HL-60/S4 treated with phorbol 12-myristate 13-acetate at 8.2 ng/mL for 4 days and 3 days (cell line): Measurements from ENCODE around the gene DFFA.
"Not testable (repeated sequence)": the region's sequence is repeated elsewhere in the genome, so short reads cannot be mapped to it uniquely, and the experiment has no call there.

Source experiments
- in situ Hi-C: fragments of 300-500 bp; cut with MboI; formaldehyde crosslinking; loops from 2 replicates; pipeline ENCODE4 v1.15.0; 2022; ENCODE audit warnings: low sequenced_read_pairs

Gene DFFA

GRCh38 chr1:10506677-10507047, 34.3 kb upstream of the DFFA start:
- in situ Hi-C loops, result loop anchor here (10.0 to 25.0 kb wide), 2 partner anchors 356 to 438 kb away; no protein-coding TSS in a partner anchor

DNA sequence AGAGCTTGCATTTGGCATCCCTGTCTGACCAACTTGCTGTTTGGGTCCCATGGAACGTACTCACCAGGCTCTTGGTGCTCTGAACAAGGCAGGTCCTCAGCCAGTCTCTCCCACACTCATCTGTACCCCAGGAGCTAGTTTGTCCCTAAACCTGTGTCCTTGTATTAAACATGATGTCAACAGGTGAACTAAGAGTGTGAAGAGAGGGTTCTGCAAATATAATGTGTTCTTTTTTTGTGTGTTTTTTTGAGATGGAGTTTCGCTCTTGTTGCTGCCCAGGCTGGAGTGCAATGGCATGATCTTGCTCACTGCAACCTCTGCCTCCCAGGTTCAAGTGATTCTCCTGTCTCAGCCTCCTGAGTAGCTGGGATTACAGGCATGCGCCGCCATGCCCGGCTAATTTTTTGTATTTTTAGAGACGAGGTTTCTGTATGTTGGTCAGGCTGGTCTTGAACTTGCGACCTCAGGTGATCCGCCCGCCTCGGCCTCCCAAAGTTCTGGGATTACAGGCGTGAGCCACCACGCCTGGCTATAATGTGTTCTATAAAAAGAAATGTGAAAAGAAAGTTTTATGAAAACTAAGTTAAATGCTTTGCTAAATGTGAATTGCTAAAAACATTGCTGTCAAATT, 33.8 kb upstream of the DFFA start:
- in situ Hi-C loops, result loop anchor here (10.0 to 25.0 kb wide), 2 partner anchors 356 to 439 kb away; no protein-coding TSS in a partner anchor

DNA sequence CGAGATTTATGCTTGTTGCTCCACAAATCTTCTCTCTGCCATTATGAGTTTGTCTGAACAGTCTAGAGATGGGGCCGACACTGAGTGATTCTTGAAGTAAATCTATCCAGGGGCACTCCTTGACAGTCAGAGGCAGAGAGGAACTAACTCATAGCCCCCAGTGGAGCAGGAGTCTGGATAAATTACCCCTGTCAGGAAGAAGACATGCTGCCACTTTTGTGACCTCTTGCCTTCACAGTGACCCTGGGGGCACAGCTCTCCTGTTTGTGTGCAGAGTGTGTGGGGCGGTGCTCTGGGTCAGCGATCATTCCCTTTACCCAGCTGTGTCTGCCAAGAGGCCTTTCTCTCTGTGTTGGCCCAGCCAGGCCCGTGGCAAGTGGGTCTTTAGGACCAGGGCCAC, 31.9 kb upstream of the DFFA start:
- in situ Hi-C loops, result loop anchor here (10.0 to 25.0 kb wide), 2 partner anchors 358 to 441 kb away; no protein-coding TSS in a partner anchor

DNA sequence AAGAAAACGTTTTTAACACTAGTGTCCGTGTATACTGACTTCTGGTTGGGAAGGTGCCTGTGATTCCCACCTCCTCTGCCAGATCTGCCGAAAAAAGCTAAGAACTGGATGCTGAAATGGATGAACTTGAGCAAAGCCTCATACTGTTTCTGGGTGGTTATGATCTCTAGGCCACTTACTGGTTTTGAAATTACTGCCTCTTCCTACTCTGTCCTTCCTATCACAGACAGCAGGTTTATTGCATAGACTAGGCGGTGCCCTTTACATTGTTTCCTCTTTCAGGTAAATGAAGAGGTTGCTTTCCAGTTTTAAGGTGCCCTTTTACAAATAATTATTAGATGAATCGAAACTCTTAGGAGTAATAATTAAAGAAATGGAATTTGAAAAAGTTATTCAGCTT, 29.9 kb upstream of the DFFA start:
- in situ Hi-C loops, result loop anchor here (10.0 to 25.0 kb wide), 2 partner anchors 360 to 443 kb away; no protein-coding TSS in a partner anchor

GRCh38 chr1:10498231-10498630, 25.9 kb upstream of the DFFA start:
- in situ Hi-C loops, result no loop called here

- in situ Hi-C loops, result no loop called here
Measured at GRCh38 chr1:10497109-10497508, 24.8 kb upstream of the DFFA start.

- in situ Hi-C loops, result no loop called here
Measured at GRCh38 chr1:10495952-10496351, 23.6 kb upstream of the DFFA start.

DNA sequence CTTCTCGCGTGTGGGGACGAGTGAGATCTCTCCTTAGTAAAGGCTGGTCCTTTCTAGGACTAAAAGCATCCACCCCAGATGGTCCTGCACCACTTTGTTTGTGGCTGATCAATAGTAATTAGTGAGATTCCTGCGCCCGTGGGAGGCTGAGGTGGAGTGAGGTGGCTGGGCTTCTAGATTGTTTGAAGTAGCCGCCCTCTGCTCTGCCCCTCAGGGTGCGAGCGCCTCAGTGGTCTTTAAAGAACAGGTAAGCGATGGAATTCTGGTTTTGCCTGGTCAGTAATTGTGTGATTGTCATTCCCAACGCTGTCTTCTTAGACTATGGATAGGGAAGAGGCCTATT, 23.1 kb upstream of the DFFA start:
- in situ Hi-C loops, result no loop called here

- in situ Hi-C loops, result no loop called here
Measured at GRCh38 chr1:10494754-10495474, 22.6 kb upstream of the DFFA start.

GRCh38 chr1:10494418-10494753, 22.1 kb upstream of the DFFA start:
- in situ Hi-C loops, result no loop called here

DNA sequence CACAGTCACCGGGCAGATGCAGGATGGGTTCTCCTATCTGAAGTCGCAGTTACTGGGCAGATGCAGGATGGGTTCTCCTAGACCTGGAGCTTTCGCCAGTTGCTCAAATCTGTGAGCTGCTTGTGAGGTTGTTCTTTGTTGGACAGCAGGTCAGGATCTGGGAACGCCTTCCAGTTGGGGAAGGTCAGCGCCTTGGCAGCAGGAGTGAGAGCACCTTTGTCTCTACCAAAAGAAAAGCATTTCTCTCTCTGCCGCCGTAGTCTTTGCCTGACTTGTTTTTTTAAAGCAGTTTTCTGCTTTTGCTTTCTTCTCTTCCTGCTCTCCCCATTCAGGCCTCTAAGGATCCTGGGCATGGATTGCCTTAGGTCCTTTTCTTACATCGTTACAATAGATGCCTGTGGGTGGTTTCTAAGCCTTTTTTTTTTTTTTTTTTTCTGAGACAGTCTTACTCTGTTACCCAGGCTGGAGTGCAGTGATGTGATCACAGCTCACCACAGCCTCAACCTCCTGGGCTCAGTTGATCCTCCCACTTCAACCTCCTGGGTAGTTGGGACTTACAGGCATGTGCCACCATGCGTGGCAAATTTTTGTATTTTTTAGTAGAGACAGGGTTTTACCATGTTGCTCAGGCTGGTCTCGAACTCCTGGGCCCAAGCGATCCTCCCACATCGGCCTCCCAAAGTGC, 18.1 kb upstream of the DFFA start:
- in situ Hi-C loops, result no loop called here

DNA sequence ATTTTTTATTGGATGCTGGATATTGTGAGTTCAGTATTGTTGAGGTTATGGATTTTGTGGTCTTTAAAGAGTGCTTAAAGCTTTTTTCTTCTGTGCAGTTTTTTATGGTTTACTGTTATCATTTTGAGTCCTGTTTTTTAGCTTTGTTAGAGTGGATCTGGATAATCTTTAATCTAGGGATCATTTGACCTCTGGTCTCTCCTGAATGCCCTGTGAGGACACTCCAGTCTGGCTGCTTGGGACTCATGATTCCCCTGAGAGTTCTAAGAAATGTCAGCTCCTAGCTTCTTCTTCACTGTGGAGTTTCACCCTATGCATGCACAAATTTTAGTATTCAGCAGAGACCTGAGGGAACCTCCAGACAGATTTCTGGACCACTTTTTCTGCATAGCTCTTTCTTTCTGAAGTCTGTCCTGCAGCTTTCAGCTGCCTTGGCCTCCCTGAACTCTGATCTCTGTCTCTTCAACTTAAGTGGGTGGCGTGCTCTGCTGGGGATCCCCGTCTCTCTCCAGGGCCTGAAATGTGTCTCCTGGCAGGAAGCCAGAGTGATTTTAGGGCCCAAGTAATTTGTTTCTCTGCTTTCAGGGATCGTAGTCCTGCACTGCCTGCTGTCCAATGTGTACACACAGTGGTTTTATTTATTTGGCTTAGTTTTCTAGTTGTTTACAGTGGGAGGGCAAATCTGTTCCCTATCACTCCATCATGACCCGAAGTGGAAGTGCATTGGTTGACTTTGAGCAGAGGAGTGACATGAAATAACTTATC, 17.1 kb upstream of the DFFA start:
- in situ Hi-C loops, result no loop called here

GRCh38 chr1:10484521-10484920, 12.2 kb upstream of the DFFA start:
- in situ Hi-C loops, result no loop called here

GRCh38 chr1:10480614-10481013, 8.3 kb upstream of the DFFA start:
- in situ Hi-C loops, result no loop called here

DNA sequence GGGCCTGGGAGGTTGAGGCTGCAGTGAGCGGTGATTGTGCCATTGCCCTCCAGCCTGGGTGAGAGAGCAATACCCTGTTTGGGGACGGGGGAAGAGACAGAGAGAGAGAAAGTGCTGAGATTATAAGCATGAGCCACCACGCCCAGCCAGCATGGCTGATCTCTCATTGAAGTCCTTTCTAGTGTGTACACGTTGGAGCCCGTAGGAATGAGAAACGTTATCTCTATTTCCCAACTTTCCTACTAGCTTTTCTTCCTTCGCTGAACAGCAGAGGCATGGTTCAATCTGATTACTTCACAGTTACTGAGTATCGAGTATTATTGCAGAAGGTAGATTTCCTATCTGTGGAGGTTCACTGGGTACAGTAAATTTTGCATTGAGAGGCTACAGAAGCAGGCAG, 7.0 kb upstream of the DFFA start:
- in situ Hi-C loops, result no loop called here

DNA sequence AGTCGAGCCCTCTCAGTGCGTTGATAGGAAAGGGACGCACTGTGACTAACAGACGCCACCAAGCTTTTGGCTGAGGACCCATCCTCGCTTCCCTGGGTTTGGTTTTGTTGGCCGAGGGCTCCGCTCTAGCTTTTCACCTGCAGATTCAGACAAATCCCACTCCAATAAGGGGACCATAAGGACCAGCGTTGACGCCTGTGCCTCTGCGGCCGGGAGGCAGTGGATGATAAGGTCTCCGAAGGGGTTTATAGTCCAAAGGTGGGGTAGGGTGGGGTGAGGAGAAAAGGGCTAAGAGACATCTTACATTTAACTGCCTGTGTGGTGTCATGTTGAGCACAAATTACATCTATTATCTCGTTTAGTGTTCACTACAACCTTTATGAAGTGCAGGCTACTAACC, 3.2 kb upstream of the DFFA start:
- in situ Hi-C loops, result no loop called here

GRCh38 chr1:10474613-10475507, 2.5 kb upstream of the DFFA start, which contains the start of gene PEX14:
Gene PEX14 (plus strand): TSS chr1:10474950. CDS start chr1:10474967, 17 bp downstream.
- in situ Hi-C loops, result no loop called here

DNA sequence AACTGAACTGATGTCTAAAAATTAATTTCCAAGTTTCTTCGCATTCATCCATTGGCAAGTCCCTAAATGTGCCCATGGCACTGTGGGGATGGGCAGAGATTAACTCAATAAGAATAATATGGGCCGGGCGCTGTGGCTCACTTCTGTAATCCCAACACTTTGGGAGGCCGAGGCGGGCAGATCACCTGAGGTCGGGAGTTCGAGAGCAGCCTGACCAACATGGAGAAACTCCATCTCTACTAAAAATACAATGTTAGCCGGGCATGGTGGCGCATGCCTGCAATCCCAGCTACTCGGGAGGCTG, 1.9 kb upstream of the DFFA start:
- in situ Hi-C loops, result not testable (repeated sequence)

- in situ Hi-C loops, result no loop called here
Measured at GRCh38 chr1:10473145-10473765, 926 bp upstream of the DFFA start.
